HEK293 (cell line): ENCODE measurements around the gene RRAS.

Source experiments
- CTCF ChIA-PET: fragments of 350-600 bp; formaldehyde crosslinking; extraction: SDS; loops from one replicate; lab custom pipeline; 2021; ENCODE audit warnings: antibody characterized with exemption; lab: Yijun Ruan, JAX
- POLR2A ChIA-PET: fragments of 300-600 bp; formaldehyde crosslinking; extraction: SDS; loops from one replicate; lab custom pipeline; 2020; ENCODE audit warnings: antibody characterized with exemption, inconsistent platforms; lab: Yijun Ruan, JAX
- H3K27ac ChIP-seq: fragments of 200-500 bp; sonication (Bioruptor generic); 2 replicates; pipeline ENCODE4 v1.5.1; 2014; ENCODE audit warnings: low read depth, low read length, control low read depth, inconsistent platforms; ENCODE audit errors: extremely low read depth
- H3K36me3 ChIP-seq, 2 experiments: fragments of 200-500 bp in 1 of 2; sonication (Bioruptor generic) in 1 of 2; 1 replicate in 1 of 2; 2 replicates in 1 of 2; pipeline ENCODE4 v1.5.1; 2014 to 2017; ENCODE audit warnings: inconsistent platforms in 2 of 2, low read length in 2 of 2; ENCODE audit not compliant: control insufficient read depth in 2 of 2, insufficient read depth in 1 of 2
- H3K4me1 ChIP-seq: fragments of 200-500 bp; sonication (Bioruptor generic); 2 replicates; pipeline ENCODE4 v1.5.1; 2014; ENCODE audit warnings: mild to moderate bottlenecking, low read length, inconsistent platforms; ENCODE audit not compliant: control insufficient read depth, insufficient read depth
- H3K4me3 ChIP-seq: 2 replicates; pipeline ENCODE4 v1.5.1; 2011; ENCODE audit warnings: low read depth, mild to moderate bottlenecking, control low read depth, low read length, moderate library complexity
- H3K9me3 ChIP-seq: fragments of 200-500 bp; sonication (Bioruptor generic); 2 replicates; pipeline ENCODE4 v1.5.1; 2014; ENCODE audit warnings: low read depth, low read length, inconsistent platforms; ENCODE audit not compliant: control insufficient read depth, insufficient read depth
- GLIS1 ChIP-seq: fragments of 450-650 bp; formaldehyde crosslinking; IDR thresholded peaks from 2 replicates; pipeline ENCODE4 v1.5.1; 2016; ENCODE audit warnings: missing biosample characterization, missing genetic modification characterization
- OSR2 ChIP-seq: fragments of 450-650 bp; formaldehyde crosslinking; IDR thresholded peaks from 2 replicates; pipeline ENCODE4 v1.5.1; 2016; ENCODE audit warnings: missing biosample characterization, missing genetic modification characterization
- SP7 ChIP-seq: fragments of 450-650 bp; formaldehyde crosslinking; IDR thresholded peaks from 2 replicates; pipeline ENCODE4 v1.5.1; 2016; ENCODE audit warnings: missing biosample characterization, missing genetic modification characterization
- ZFHX2 ChIP-seq: fragments of 450-650 bp; formaldehyde crosslinking; conservative IDR thresholded peaks from 2 replicates; pipeline ENCODE4 v1.5.1; 2016; ENCODE audit warnings: missing biosample characterization, missing genetic modification characterization
- ZIC2 ChIP-seq: fragments of 450-650 bp; formaldehyde crosslinking; IDR thresholded peaks from 2 replicates; pipeline ENCODE4 v1.5.1; 2016; ENCODE audit warnings: missing biosample characterization, missing genetic modification characterization
- ZNF10 ChIP-seq: fragments of 450-650 bp; formaldehyde crosslinking; IDR thresholded peaks from 2 replicates; pipeline ENCODE4 v1.5.1; 2017; ENCODE audit warnings: missing biosample characterization, missing genetic modification characterization
- ZNF19 ChIP-seq: fragments of 450-650 bp; formaldehyde crosslinking; IDR thresholded peaks from 2 replicates; pipeline ENCODE4; 2016; ENCODE audit warnings: missing biosample characterization, missing genetic modification characterization, low read depth
- ZNF214 ChIP-seq: fragments of 450-650 bp; formaldehyde crosslinking; IDR thresholded peaks from 2 replicates; pipeline ENCODE4 v1.5.1; 2017; ENCODE audit warnings: missing biosample characterization, mild to moderate bottlenecking, missing genetic modification characterization, borderline replicate concordance
- ZNF274 ChIP-seq, 2 experiments: fragments of 200-500 bp in 1 of 2; fragments of 450-650 bp in 1 of 2; sonication (Bioruptor generic) in 1 of 2; formaldehyde crosslinking in 1 of 2; IDR thresholded peaks; 2 replicates each; pipeline versions ENCODE4 v1.5.1 to v1.6.1; 2014 to 2016; ENCODE audit warnings: borderline replicate concordance in 1 of 2, inconsistent platforms in 1 of 2, low read length in 1 of 2, missing biosample characterization in 1 of 2, missing genetic modification characterization in 1 of 2
- ZNF501 ChIP-seq: fragments of 450-650 bp; formaldehyde crosslinking; IDR thresholded peaks from 2 replicates; pipeline ENCODE4 v1.5.1; 2016; ENCODE audit warnings: missing biosample characterization, missing genetic modification characterization
- ZNF555 ChIP-seq: fragments of 450-650 bp; formaldehyde crosslinking; conservative IDR thresholded peaks from 2 replicates; pipeline ENCODE4 v1.5.1; 2017; ENCODE audit warnings: missing biosample characterization, mild to moderate bottlenecking, missing genetic modification characterization, inconsistent platforms
- ZNF561 ChIP-seq: fragments of 450-650 bp; IDR thresholded peaks from 2 replicates; pipeline ENCODE4 v1.5.1; 2018; ENCODE audit warnings: missing biosample characterization, missing genetic modification characterization, borderline replicate concordance
- ZNF600 ChIP-seq: fragments of 450-650 bp; formaldehyde crosslinking; IDR thresholded peaks from 2 replicates; pipeline ENCODE4 v1.5.1; 2016; ENCODE audit warnings: missing biosample characterization, missing genetic modification characterization
- ZNF768 ChIP-seq: fragments of 450-650 bp; formaldehyde crosslinking; IDR thresholded peaks from 2 replicates; pipeline ENCODE4 v1.5.1; 2018; ENCODE audit warnings: missing biosample characterization, mild to moderate bottlenecking, missing genetic modification characterization
- TF ChIP-seq, protein P1 (sequence below): fragments of 450-650 bp; formaldehyde crosslinking; IDR thresholded peaks from 2 replicates; pipeline ENCODE4 v1.5.1; 2016; ENCODE audit warnings: missing biosample characterization, missing genetic modification characterization
- TF ChIP-seq, protein P2 (sequence below): fragments of 450-650 bp; formaldehyde crosslinking; IDR thresholded peaks from 2 replicates; pipeline ENCODE4 v1.5.1; 2017; ENCODE audit warnings: missing biosample characterization, missing genetic modification characterization
- TF ChIP-seq, protein P3 (sequence below): fragments of 450-650 bp; formaldehyde crosslinking; IDR thresholded peaks from 2 replicates; pipeline ENCODE4 v1.5.1; 2017; ENCODE audit warnings: missing biosample characterization, mild to moderate bottlenecking, missing genetic modification characterization, moderate library complexity
- TF ChIP-seq, protein P4 (sequence below): fragments of 450-650 bp; formaldehyde crosslinking; IDR thresholded peaks from 2 replicates; pipeline ENCODE4 v1.5.1; 2016; ENCODE audit warnings: missing biosample characterization, missing genetic modification characterization

The RRAS gene

DNA sequence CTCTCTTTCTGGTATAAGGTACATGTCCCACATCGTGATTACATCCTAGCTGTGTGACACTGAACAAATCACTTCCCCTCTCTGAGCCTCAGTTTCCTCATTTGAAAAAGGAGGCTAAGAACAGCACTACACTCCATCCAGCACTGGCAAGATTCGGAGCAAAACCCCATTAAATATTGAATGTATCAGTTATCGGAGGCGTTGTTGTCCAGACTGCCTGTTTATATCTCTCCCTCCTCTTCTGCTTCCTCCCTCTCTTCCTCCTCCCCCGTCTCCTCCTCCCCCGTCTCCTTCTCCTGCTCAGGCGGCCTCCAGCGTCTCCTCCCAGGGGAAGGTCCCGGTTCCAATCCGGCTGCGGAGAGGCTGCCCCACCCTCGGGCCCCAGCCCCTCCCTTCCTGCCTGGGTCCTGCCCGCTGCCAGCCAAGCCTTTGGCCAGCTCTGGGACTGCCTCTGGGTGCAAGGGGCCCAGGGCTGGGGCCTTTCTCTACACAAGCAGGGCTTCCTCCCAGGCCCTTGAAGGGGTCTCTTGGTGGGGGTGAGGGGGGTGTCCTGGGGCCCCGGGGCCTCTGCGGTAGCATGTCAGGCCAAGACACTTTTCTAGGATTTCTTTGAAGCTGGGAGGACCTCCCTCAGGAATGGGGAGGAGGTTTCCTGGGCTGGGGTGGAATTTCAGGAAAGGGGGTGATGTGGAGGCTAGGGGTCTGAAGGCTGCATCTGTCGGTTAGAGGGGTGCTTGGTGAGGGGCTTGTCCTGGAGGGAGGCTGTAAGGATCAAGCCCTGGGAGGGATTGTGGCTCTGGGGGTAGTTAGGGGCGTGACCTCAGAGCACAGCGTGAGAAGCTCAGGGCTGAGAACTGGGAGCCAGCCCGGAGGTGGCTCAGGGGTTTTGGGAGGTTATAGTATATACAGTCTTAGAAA is 1.9 kb downstream of the RRAS start (continued):
- TF ChIP-seq, protein P1, sequence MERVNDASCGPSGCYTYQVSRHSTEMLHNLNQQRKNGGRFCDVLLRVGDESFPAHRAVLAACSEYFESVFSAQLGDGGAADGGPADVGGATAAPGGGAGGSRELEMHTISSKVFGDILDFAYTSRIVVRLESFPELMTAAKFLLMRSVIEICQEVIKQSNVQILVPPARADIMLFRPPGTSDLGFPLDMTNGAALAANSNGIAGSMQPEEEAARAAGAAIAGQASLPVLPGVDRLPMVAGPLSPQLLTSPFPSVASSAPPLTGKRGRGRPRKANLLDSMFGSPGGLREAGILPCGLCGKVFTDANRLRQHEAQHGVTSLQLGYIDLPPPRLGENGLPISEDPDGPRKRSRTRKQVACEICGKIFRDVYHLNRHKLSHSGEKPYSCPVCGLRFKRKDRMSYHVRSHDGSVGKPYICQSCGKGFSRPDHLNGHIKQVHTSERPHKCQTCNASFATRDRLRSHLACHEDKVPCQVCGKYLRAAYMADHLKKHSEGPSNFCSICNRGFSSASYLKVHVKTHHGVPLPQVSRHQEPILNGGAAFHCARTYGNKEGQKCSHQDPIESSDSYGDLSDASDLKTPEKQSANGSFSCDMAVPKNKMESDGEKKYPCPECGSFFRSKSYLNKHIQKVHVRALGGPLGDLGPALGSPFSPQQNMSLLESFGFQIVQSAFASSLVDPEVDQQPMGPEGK (tag by site-specific recombination): peak; percentile 66
- TF ChIP-seq ZNF501 (tag by site-specific recombination) (0 out of 2 replicates have a peak, but pooled peaks have one; percentile 42), ZNF768 (tag by site-specific recombination) (peak; percentile 93; the same call in 1 of the 2 replicates), ZNF19 (tag by site-specific recombination) (no peak), ZFHX2 (peak; percentile 84), GLIS1 (tag by site-specific recombination) (peak; percentile 65), SP7 (tag by site-specific recombination) (0 out of 2 replicates have a peak, but pooled peaks have one; percentile 41), ZNF10 (tag by site-specific recombination) (peak; percentile 99), ZNF561 (no peak)
- TF ChIP-seq, protein P2, sequence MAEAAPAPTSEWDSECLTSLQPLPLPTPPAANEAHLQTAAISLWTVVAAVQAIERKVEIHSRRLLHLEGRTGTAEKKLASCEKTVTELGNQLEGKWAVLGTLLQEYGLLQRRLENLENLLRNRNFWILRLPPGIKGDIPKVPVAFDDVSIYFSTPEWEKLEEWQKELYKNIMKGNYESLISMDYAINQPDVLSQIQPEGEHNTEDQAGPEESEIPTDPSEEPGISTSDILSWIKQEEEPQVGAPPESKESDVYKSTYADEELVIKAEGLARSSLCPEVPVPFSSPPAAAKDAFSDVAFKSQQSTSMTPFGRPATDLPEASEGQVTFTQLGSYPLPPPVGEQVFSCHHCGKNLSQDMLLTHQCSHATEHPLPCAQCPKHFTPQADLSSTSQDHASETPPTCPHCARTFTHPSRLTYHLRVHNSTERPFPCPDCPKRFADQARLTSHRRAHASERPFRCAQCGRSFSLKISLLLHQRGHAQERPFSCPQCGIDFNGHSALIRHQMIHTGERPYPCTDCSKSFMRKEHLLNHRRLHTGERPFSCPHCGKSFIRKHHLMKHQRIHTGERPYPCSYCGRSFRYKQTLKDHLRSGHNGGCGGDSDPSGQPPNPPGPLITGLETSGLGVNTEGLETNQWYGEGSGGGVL (tag by site-specific recombination): peak; percentile 91
- TF ChIP-seq, protein P3, sequence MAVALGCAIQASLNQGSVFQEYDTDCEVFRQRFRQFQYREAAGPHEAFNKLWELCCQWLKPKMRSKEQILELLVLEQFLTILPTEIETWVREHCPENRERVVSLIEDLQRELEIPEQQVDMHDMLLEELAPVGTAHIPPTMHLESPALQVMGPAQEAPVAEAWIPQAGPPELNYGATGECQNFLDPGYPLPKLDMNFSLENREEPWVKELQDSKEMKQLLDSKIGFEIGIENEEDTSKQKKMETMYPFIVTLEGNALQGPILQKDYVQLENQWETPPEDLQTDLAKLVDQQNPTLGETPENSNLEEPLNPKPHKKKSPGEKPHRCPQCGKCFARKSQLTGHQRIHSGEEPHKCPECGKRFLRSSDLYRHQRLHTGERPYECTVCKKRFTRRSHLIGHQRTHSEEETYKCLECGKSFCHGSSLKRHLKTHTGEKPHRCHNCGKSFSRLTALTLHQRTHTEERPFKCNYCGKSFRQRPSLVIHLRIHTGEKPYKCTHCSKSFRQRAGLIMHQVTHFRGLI: no peak

DNA sequence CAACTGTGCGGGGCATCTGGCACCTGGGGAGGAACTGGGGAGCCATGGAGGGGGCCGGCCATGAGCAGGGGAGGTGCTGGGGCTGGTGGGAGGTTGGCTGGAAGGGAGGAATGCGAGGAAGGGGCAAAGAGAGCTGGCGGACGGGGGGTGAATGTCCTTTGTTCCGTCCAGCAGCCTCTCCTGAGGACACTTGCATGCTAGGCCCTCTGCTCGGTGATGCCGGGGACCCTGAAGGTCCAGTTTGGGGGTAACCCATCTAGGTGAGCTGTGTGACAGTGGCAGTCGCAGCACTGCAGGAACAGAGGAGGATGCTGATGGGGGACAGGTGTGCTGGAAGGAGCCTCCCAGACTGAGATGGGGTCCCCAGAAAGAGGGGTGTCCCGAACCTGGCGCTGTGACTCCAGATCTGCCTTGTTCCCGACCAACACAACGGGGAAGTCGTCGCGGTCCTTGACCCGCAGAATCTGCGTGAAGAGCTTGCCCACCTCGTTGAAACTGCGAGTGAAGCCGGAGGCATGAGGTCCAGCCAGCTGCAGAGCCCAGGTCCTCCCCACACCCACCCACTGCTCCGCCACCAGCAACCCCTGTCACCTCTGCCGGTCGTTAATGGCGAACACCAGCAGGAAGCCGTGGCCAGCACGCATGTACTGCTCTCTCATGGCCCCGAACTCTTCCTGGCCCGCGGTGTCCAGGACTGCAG is 3.6 kb downstream of the RRAS start:
- Histone ChIP-seq H3K9me3 (no peaks in the 10 kb centered on the region), H3K4me1 (peaks cover 23% of the 10 kb centered on the region), H3K27ac (no peak overlapping the region), H3K36me3 (no peaks in the 10 kb centered on the region; a peak in 1 of 3 replicates), H3K4me3 (no peak overlapping the region)
- POLR2A ChIA-PET: interaction anchor here (2.0 kb wide), 1 partner anchor 43 kb away, joined by 8 read pairs; no protein-coding TSS in a partner anchor
- CTCF ChIA-PET: no interaction called here
- TF ChIP-seq ZIC2 (no peak), ZNF555 (tag by site-specific recombination) (no peak), OSR2 (tag by site-specific recombination) (no peak), ZNF274 (IDR thresholded peaks at IDR 0.05; ENCODE audit: low read length) (no peak), ZNF274 (tag by site-specific recombination; IDR thresholded peaks at IDR 0.05; ENCODE audit: borderline replicate concordance) (no peak), ZNF600 (0 out of 2 replicates have a peak, but pooled peaks have one; percentile 17), ZNF214 (tag by site-specific recombination) (no peak)
- TF ChIP-seq, protein P4, sequence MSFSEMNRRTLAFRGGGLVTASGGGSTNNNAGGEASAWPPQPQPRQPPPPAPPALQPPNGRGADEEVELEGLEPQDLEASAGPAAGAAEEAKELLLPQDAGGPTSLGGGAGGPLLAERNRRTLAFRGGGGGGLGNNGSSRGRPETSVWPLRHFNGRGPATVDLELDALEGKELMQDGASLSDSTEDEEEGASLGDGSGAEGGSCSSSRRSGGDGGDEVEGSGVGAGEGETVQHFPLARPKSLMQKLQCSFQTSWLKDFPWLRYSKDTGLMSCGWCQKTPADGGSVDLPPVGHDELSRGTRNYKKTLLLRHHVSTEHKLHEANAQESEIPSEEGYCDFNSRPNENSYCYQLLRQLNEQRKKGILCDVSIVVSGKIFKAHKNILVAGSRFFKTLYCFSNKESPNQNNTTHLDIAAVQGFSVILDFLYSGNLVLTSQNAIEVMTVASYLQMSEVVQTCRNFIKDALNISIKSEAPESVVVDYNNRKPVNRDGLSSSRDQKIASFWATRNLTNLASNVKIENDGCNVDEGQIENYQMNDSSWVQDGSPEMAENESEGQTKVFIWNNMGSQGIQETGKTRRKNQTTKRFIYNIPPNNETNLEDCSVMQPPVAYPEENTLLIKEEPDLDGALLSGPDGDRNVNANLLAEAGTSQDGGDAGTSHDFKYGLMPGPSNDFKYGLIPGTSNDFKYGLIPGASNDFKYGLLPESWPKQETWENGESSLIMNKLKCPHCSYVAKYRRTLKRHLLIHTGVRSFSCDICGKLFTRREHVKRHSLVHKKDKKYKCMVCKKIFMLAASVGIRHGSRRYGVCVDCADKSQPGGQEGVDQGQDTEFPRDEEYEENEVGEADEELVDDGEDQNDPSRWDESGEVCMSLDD (tag by site-specific recombination): peak; percentile 42; the same call in 1 of the 2 replicates
